ENCODE results near the gene CACNA1B.

- TF ChIP-seq CTCF (conservative IDR thresholded peaks at IDR 0.05 in 1 of 2, IDR thresholded peaks at IDR 0.05 in 1 of 2; ENCODE audit: extremely low read depth in 1 of 2, insufficient read depth in 1 of 2, low read depth in 1 of 2, low read length in 2 of 2) (no peak), EZH2 (IDR thresholded peaks at IDR 0.05; ENCODE audit: borderline replicate concordance, low read length) (no peak)
Observed at GRCh38 chr9:138070815-138071214, 193.2 kb downstream of the CACNA1B start.

Data from mammary epithelial cell (primary cell).